HepG2 (cell line): ENCODE measurements around the gene PLA2G4B.

Experiments used
- BRF2 ChIP-seq: sonication (generic); formaldehyde crosslinking; IDR thresholded peaks from 2 replicates; pipeline ENCODE4 v1.8.1; 2022; ENCODE audit warnings: mild to moderate bottlenecking, missing genetic modification reagents
- CTCF ChIP-seq: sonication (generic); formaldehyde crosslinking; IDR thresholded peaks from 2 replicates; pipeline ENCODE4 v1.5.0; 2020; ENCODE audit warnings: mild to moderate bottlenecking, missing genetic modification reagents, moderate library complexity
- ELF1 ChIP-seq: sonication (generic); formaldehyde crosslinking; IDR thresholded peaks from 2 replicates; pipeline ENCODE4 v1.4.0; 2020; ENCODE audit warnings: missing genetic modification reagents
- JUNB ChIP-seq: sonication (generic); formaldehyde crosslinking; IDR thresholded peaks from 2 replicates; pipeline ENCODE4 v1.8.0; 2022; ENCODE audit warnings: missing genetic modification reagents, mild to moderate bottlenecking, borderline replicate concordance
- MAX ChIP-seq: IDR thresholded peaks from 2 replicates; pipeline ENCODE4 v1.6.1; 2012; ENCODE audit warnings: inconsistent platforms
- MYC ChIP-seq: sonication (generic); formaldehyde crosslinking; IDR thresholded peaks from 2 replicates; pipeline ENCODE4 v1.9.0; 2021; ENCODE audit warnings: missing genetic modification reagents, borderline replicate concordance
- ZSCAN29 ChIP-seq: sonication (generic); formaldehyde crosslinking; conservative IDR thresholded peaks from 2 replicates; pipeline ENCODE4 v1.4.0; 2020; ENCODE audit warnings: mild to moderate bottlenecking, missing genetic modification reagents

- TF ChIP-seq ELF1 (CRISPR knock-in tag) (no peak), CTCF (no peak), MYC (CRISPR knock-in tag) (no peak), JUNB (no peak), ZSCAN29 (CRISPR knock-in tag) (no peak), MAX (no peak), BRF2 (CRISPR knock-in tag) (no peak)
Measured at GRCh38 chr15:41881550-41881919, 42.9 kb downstream of the PLA2G4B start.
